Purkinje cell (primary cell): ENCODE data around the gene OR6M1. TPM values are rescaled to one million over a fixed set of nuclear protein-coding genes. Genes with fewer than 3 reads are reported as not detected.

Experiments
- polyA plus RNA-seq: library from polyadenylated mRNA; unstranded; fragments of >200 nt; fragmentation: Nextera tagmentation; gene quantifications from 2 replicates; pipeline ENCODE4 v1.2.1, GENCODE V29; 2014

Gene OR6M1
- polyA plus RNA-seq, result not detected in 2 replicates

GRCh38 chr11:123806249-123806648, at the start of gene OR6M1:
TSS of gene OR6M1 (minus strand) at chr11:123806349. CDS start at chr11:123806349, 0 bp downstream.

Other genes with a start within 250 kb of the OR6M1 start
- gene SCN3B, start 151.7 kb downstream of the OR6M1 start, polyA plus RNA-seq, result 14.8 and 42.9 TPM in 2 replicates
- gene ZNF202, start 64.7 kb downstream of the OR6M1 start, polyA plus RNA-seq, result 1.1 and 5.6 TPM in 2 replicates
- not detected in 2 replicates for gene OR6X1, start 51.8 kb downstream of the OR6M1 start, polyA plus RNA-seq
- not detected in 2 replicates for gene TMEM225, start 79.3 kb upstream of the OR6M1 start, polyA plus RNA-seq
- gene OR8D4, start 95.8 kb upstream of the OR6M1 start, polyA plus RNA-seq, result not detected in 2 replicates
- gene OR4D5, start 133.3 kb upstream of the OR6M1 start, polyA plus RNA-seq, result not detected in 2 replicates
- gene OR6T1, start 137.5 kb upstream of the OR6M1 start, polyA plus RNA-seq, result not detected in 2 replicates
- gene OR10S1, start 171.4 kb upstream of the OR6M1 start, polyA plus RNA-seq, result not detected in 2 replicates
- not detected in 2 replicates for gene OR10G6, start 188.8 kb upstream of the OR6M1 start, polyA plus RNA-seq
- not detected in 2 replicates for gene OR10G4, start 206.6 kb upstream of the OR6M1 start, polyA plus RNA-seq
- gene OR10G9, start 216.7 kb upstream of the OR6M1 start, polyA plus RNA-seq, result not detected in 2 replicates
- not detected in 2 replicates for gene OR10G8, start 220.4 kb upstream of the OR6M1 start, polyA plus RNA-seq
- not detected in 2 replicates for gene OR10G7, start 235.0 kb upstream of the OR6M1 start, polyA plus RNA-seq